Loucy (cell line): ENCODE results near the gene VAMP4.

Experiments used
- H2AFZ ChIP-seq: fragments of 200-600 bp; sonication (generic); 2 replicates; pipeline ENCODE4 v1.6.0; 2016; ENCODE audit warnings: antibody characterized with exemption, mild to moderate bottlenecking, low read length, moderate library complexity
- H3F3A ChIP-seq: fragments of 200-600 bp; 2 replicates; pipeline ENCODE4 v1.6.0; 2016; ENCODE audit warnings: antibody characterized with exemption, low read depth, mild to moderate bottlenecking
- H3K27me3 ChIP-seq: fragments of 200-600 bp; sonication (generic); 2 replicates; pipeline ENCODE4 v1.6.1; 2014; ENCODE audit warnings: low read length, mild to moderate bottlenecking; ENCODE audit not compliant: insufficient read depth, poor library complexity, severe bottlenecking
- H3K36me3 ChIP-seq: fragments of 200-600 bp; sonication (generic); 2 replicates; pipeline ENCODE4 v1.6.1; 2016; ENCODE audit warnings: low read length; ENCODE audit not compliant: insufficient read depth
- H3K4me1 ChIP-seq: fragments of 200-600 bp; sonication (generic); 2 replicates; pipeline ENCODE4 v1.5.1; 2014; ENCODE audit warnings: low read length, mild to moderate bottlenecking; ENCODE audit not compliant: insufficient read depth, poor library complexity, severe bottlenecking
- H3K4me2 ChIP-seq: fragments of 200-600 bp; sonication (generic); 2 replicates; pipeline ENCODE4 v1.6.0; 2014; ENCODE audit warnings: antibody characterized with exemption, low read length, low read depth, mild to moderate bottlenecking; ENCODE audit not compliant: poor library complexity, severe bottlenecking
- H3K4me3 ChIP-seq: fragments of 200-600 bp; sonication (generic); 2 replicates; pipeline ENCODE4 v1.5.1; 2014; ENCODE audit warnings: low read length, mild to moderate bottlenecking, mixed read lengths; ENCODE audit not compliant: poor library complexity, severe bottlenecking
- H3K79me2 ChIP-seq: fragments of 200-600 bp; sonication (generic); 2 replicates; pipeline ENCODE4 v1.6.1; 2014; ENCODE audit warnings: low read length; ENCODE audit not compliant: insufficient read depth
- H3K9ac ChIP-seq: fragments of 200-600 bp; sonication (generic); 2 replicates; pipeline ENCODE4 v1.6.0; 2014; ENCODE audit warnings: mild to moderate bottlenecking, low read depth, low read length, moderate library complexity; ENCODE audit not compliant: poor library complexity, severe bottlenecking
- H3K9me2 ChIP-seq: fragments of 200-600 bp; sonication (generic); replicated peaks from 2 replicates; pipeline ENCODE4 v1.6.1; 2016; ENCODE audit warnings: low read depth, low read length, mixed read lengths
- H3K9me3 ChIP-seq: fragments of 200-600 bp; sonication (generic); 2 replicates; pipeline ENCODE4 v1.6.1; 2014; ENCODE audit warnings: mild to moderate bottlenecking, antibody characterized with exemption, low read length, low read depth; ENCODE audit not compliant: insufficient read depth
- H4K20me1 ChIP-seq: fragments of 200-600 bp; sonication (generic); 2 replicates; pipeline ENCODE4 v1.6.0; 2014; ENCODE audit warnings: antibody characterized with exemption, low read length, mild to moderate bottlenecking; ENCODE audit not compliant: insufficient read depth, poor library complexity, severe bottlenecking
- EZH2phosphoT487 ChIP-seq: fragments of 200-600 bp; IDR thresholded peaks from 2 replicates; pipeline ENCODE4 v1.6.1; 2018; ENCODE audit warnings: antibody characterized with exemption, mild to moderate bottlenecking, moderate library complexity, borderline replicate concordance
- TF ChIP-seq, protein P1 (sequence below): fragments of 200-600 bp; sonication (generic); conservative IDR thresholded peaks from 2 replicates; pipeline ENCODE4 v1.5.1; 2014; ENCODE audit warnings: mild to moderate bottlenecking, antibody characterized with exemption, low read length

VAMP4 gene

GRCh38 chr1:171743081-171743870 is 1.4 kb upstream of the VAMP4 start:
- H4K20me1 ChIP-seq = peaks cover 3% of the 10 kb centered on the region
- H2AFZ ChIP-seq = no peak overlapping the region
- H3K9me2 ChIP-seq = no peaks in the 10 kb centered on the region
- H3K4me2 ChIP-seq = peak overlapping the region; percentile 97
- H3K9me3 ChIP-seq = no peaks in the 10 kb centered on the region
- peak overlapping the region; percentile 96 for H3K9ac ChIP-seq
- H3K79me2 ChIP-seq = peaks cover 25% of the 10 kb centered on the region
- peaks cover 35% of the 10 kb centered on the region for H3K4me1 ChIP-seq
- no peaks in the 10 kb centered on the region for H3F3A ChIP-seq
- TF ChIP-seq, protein P1, sequence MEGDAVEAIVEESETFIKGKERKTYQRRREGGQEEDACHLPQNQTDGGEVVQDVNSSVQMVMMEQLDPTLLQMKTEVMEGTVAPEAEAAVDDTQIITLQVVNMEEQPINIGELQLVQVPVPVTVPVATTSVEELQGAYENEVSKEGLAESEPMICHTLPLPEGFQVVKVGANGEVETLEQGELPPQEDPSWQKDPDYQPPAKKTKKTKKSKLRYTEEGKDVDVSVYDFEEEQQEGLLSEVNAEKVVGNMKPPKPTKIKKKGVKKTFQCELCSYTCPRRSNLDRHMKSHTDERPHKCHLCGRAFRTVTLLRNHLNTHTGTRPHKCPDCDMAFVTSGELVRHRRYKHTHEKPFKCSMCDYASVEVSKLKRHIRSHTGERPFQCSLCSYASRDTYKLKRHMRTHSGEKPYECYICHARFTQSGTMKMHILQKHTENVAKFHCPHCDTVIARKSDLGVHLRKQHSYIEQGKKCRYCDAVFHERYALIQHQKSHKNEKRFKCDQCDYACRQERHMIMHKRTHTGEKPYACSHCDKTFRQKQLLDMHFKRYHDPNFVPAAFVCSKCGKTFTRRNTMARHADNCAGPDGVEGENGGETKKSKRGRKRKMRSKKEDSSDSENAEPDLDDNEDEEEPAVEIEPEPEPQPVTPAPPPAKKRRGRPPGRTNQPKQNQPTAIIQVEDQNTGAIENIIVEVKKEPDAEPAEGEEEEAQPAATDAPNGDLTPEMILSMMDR = no peak
- TF ChIP-seq EZH2phosphoT487 = no peak
- H3K4me3 ChIP-seq = peak overlapping the region; percentile 96
- no peaks in the 10 kb centered on the region for H3K36me3 ChIP-seq
- H3K27me3 ChIP-seq = no peaks in the 10 kb centered on the region

DNA sequence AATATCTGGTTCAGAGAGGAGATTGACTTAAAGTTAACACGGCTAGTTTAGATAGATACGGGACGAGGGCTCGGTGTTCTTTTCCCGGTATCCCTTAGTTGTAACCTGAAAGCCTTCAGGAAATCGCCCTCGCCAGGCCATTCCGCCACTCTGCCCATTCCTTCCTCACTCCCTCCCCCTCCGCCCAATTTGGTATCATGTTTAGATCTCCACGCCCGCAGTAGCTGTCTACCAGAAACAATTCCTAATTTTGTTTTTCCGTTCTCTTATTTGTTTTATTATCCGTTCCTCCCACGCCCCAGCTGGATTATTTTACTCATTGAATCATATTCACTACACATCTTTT is 685 bp upstream of the VAMP4 start:
- Histone ChIP-seq H3K79me2 (peaks cover 25% of the 10 kb centered on the region), H3K9ac (peak overlapping the region; percentile 96), H3K9me3 (no peaks in the 10 kb centered on the region), H3K36me3 (no peaks in the 10 kb centered on the region), H3K4me1 (peaks cover 35% of the 10 kb centered on the region), H3K27me3 (no peaks in the 10 kb centered on the region), H3F3A (no peaks in the 10 kb centered on the region), H3K4me2 (peak overlapping the region; percentile 97), H3K4me3 (peak overlapping the region; percentile 96), H3K9me2 (no peaks in the 10 kb centered on the region), H2AFZ (peak overlapping the region; percentile 84), H4K20me1 (peaks cover 3% of the 10 kb centered on the region)
- TF ChIP-seq, protein P1 = no peak
- TF ChIP-seq EZH2phosphoT487 = no peak

- H3K9ac ChIP-seq = peak overlapping the region; percentile 96
- no peaks in the 10 kb centered on the region for H3K27me3 ChIP-seq
- no peaks in the 10 kb centered on the region for H3F3A ChIP-seq
- peak overlapping the region; percentile 96 for H3K4me3 ChIP-seq
- peaks cover 3% of the 10 kb centered on the region for H4K20me1 ChIP-seq
- peak overlapping the region; percentile 84 for H2AFZ ChIP-seq
- H3K4me1 ChIP-seq = peaks cover 35% of the 10 kb centered on the region
- H3K4me2 ChIP-seq = peak overlapping the region; percentile 81
- no peak for TF ChIP-seq EZH2phosphoT487
- TF ChIP-seq, protein P1 = peak; percentile 27; the same call in 1 of the 2 replicates
- H3K79me2 ChIP-seq = peaks cover 25% of the 10 kb centered on the region
- H3K9me2 ChIP-seq = no peaks in the 10 kb centered on the region
- no peaks in the 10 kb centered on the region for H3K36me3 ChIP-seq
- no peaks in the 10 kb centered on the region for H3K9me3 ChIP-seq
Observed at GRCh38 chr1:171740987-171741871, 636 bp downstream of the VAMP4 start.
